Uterus (tissue), 2 donors: ENCODE measurements around the gene ZNF480.
"Not testable (repeated sequence)": the region's sequence is repeated elsewhere in the genome, so short reads cannot be mapped to it uniquely, and the experiment has no call there.

Experiments
- POLR2A ChIP-seq, 2 donors: fragments of 450-650 bp; IDR thresholded peaks; one replicate each; pipeline ENCODE4 v1.6.1; 2016; ENCODE audit warnings: antibody characterized with exemption in 2 of 2, mild to moderate bottlenecking in 1 of 2, moderate library complexity in 1 of 2
- TF ChIP-seq, protein P1 (sequence below), 4 experiments: fragments of 200-600 bp in 2 of 4; fragments of 450-650 bp in 2 of 4; sonication (generic) in 2 of 4; IDR thresholded peaks; one replicate each; pipeline ENCODE4 v1.5.1; 2016 to 2019; ENCODE audit warnings: antibody characterized with exemption in 4 of 4, mild to moderate bottlenecking in 2 of 4, moderate library complexity in 1 of 4

DNA sequence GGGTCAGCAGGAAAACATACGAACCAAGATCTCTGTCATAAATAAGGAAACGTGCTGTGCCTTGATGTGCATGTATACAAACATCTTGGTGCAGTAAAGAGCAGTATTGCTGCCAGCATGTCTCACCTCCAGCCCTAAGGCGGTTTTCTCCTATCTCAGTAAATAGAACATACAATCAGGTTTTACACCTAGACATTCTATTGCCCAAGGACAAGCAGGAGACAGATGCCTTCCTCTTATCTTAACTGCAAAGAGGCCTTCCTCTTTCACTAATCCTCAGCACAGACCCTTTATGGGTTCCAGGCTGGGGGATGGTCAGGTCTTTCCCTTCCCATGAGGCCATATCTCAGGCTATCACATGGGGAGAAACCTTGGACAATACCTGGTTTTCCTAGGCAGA lies 42.1 kb downstream of the ZNF480 start:
- TF ChIP-seq, protein P1, sequence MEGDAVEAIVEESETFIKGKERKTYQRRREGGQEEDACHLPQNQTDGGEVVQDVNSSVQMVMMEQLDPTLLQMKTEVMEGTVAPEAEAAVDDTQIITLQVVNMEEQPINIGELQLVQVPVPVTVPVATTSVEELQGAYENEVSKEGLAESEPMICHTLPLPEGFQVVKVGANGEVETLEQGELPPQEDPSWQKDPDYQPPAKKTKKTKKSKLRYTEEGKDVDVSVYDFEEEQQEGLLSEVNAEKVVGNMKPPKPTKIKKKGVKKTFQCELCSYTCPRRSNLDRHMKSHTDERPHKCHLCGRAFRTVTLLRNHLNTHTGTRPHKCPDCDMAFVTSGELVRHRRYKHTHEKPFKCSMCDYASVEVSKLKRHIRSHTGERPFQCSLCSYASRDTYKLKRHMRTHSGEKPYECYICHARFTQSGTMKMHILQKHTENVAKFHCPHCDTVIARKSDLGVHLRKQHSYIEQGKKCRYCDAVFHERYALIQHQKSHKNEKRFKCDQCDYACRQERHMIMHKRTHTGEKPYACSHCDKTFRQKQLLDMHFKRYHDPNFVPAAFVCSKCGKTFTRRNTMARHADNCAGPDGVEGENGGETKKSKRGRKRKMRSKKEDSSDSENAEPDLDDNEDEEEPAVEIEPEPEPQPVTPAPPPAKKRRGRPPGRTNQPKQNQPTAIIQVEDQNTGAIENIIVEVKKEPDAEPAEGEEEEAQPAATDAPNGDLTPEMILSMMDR (IDR thresholded peaks at IDR 0.05): not testable (repeated sequence)
- not testable (repeated sequence) for TF ChIP-seq POLR2A (IDR thresholded peaks at IDR 0.05)
